Caki2 (cell line): ENCODE data around the gene OBSCN. TPM values are rescaled to one million over a fixed set of nuclear protein-coding genes. Genes with fewer than 3 reads are reported as not detected.
A peak's percentile ranks its signal among the peaks of the same experiment; 100 is the strongest.

ENCODE experiments used
- DNase-seq: peaks from one replicate; pipeline ENCODE4 v3.0.0-alpha.2; 2015; ENCODE audit warnings: low read depth
- in situ Hi-C: cut with HindIII; loops from 2 replicates; pipeline ENCODE4 v1.10.0; 2016; ENCODE audit warnings: low sequenced_read_pairs, low pct_unique_long_range_greater_than_20kb, mixed read lengths
- total RNA-seq: library from RNA; depleted of rRNA; stranded (reverse); fragments of >200 nt; shearing (Covaris generic); gene quantifications from 2 replicates; pipeline ENCODE4 v1.2.3, GENCODE V29; 2014; ENCODE audit warnings: low replicate concordance

Gene OBSCN
- total RNA-seq, 1 experiment from 2014 or later: 16.7 TPM

- DNase-seq: no peak
- in situ Hi-C loops: no loop called here
Observed at GRCh38 chr1:228370941-228371740, 163.3 kb downstream of the OBSCN start.

- in situ Hi-C loops: no loop called here
- DNase-seq: no peak
Observed at GRCh38 chr1:228371741-228372182, 163.9 kb downstream of the OBSCN start.

GRCh38 chr1:228372183-228373003 is 164.5 kb downstream of the OBSCN start:
- DNase-seq: peak; percentile 76
- in situ Hi-C loops: no loop called here

GRCh38 chr1:228373004-228373680 is 165.3 kb downstream of the OBSCN start:
- DNase-seq: no peak
- in situ Hi-C loops: no loop called here

- DNase-seq: no peak
- in situ Hi-C loops: no loop called here
Observed at GRCh38 chr1:228373681-228374571, 166.1 kb downstream of the OBSCN start.

GRCh38 chr1:228374711-228375577 is 167.1 kb downstream of the OBSCN start:
- no peak for DNase-seq
- in situ Hi-C loops: no loop called here

GRCh38 chr1:228375578-228376261 is 167.9 kb downstream of the OBSCN start:
- DNase-seq: no peak
- in situ Hi-C loops: no loop called here

- no peak for DNase-seq
- in situ Hi-C loops: no loop called here
Observed at GRCh38 chr1:228376262-228376628, 168.4 kb downstream of the OBSCN start.

GRCh38 chr1:228376651-228377631 is 169.1 kb downstream of the OBSCN start:
- in situ Hi-C loops: no loop called here
- no peak for DNase-seq

GRCh38 chr1:228377664-228378089 is 169.8 kb downstream of the OBSCN start:
- no peak for DNase-seq
- in situ Hi-C loops: no loop called here

- DNase-seq: peak; percentile 86
- in situ Hi-C loops: no loop called here
Observed at GRCh38 chr1:228378090-228378872, 170.4 kb downstream of the OBSCN start.

- in situ Hi-C loops: no loop called here
- no peak for DNase-seq
Observed at GRCh38 chr1:228378873-228379460, 171.1 kb downstream of the OBSCN start.

GRCh38 chr1:228379666-228380065 is 171.8 kb downstream of the OBSCN start:
- no peak for DNase-seq
- in situ Hi-C loops: no loop called here

- DNase-seq: no peak
- in situ Hi-C loops: no loop called here
Observed at GRCh38 chr1:228381356-228381755, 173.5 kb downstream of the OBSCN start.
